SH-SY5Y (cell line): ENCODE measurements around the gene UGT1A7.

Experiments
- GATA2 ChIP-seq: IDR thresholded peaks from 2 replicates; pipeline ENCODE4 v1.6.1; 2011; ENCODE audit warnings: mild to moderate bottlenecking, low read depth, low read length
- GATA3 ChIP-seq: IDR thresholded peaks from 2 replicates; pipeline ENCODE4 v1.6.1; 2011; ENCODE audit warnings: low read depth, mild to moderate bottlenecking, low read length, moderate library complexity

DNA sequence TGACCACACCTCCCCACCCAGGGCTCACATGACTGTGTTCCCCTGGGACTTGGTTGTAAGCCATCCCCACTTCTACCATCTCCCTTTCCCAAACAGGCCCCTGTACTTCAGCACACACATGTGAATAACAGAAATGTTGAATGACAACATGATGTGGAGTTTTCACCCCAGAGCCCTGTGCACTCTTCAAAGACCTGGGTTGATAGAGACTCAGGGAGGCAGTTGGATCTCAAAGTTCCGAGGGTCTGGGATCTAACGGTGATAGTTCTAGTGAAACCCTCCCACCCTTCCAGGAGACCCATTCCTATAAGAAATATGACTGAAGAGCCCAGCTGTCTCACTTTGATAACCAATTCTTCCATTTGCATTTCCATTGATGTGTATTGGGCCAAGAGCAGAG is 96.3 kb downstream of the UGT1A7 start, which contains the start of gene MROH2A:
- TF ChIP-seq GATA3 (no peak), GATA2 (no peak)
